Measurements from ENCODE around the gene GFRA3.

DNA sequence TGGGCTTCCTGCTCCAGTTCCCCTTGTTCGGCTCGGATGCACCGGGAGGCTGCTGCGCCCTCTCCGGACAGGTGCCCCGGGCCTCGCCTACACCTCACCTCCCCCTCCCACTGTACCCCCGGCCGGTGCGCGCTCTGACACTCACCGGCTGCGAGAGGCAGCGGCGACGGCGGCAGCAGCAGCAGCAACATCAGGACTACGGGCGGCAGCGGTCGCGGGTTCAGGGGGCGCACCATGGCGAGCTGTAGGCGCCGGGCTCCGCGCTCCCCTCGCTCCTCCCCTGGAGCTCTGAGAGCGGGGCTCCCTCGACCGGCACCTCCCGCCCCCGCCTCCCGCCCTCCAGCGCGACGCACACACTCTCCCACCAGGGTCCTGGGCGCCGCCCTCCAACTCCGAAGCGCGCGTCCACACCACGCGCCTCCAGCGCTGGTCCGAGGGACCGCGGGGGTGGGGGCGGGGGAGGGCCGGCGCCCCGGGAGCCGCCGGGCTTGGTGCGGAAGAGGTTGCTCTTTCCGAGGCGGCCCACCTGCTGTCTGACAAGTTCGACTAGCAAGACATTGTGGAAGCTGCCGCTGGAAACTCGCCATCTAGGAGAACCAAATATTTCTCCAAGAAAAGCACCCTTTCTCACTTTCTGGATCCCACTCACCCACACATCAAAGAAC is at the start of gene GFRA3:
- TF ChIP-seq POLR2AphosphoS5 (IDR thresholded peaks at IDR 0.05) = no peak
- no peak for TF ChIP-seq CTCF (IDR thresholded peaks at IDR 0.05)
